Neutrophil (primary cell): Measurements from ENCODE around the gene TTLL5.

Experiments
- H3K27ac ChIP-seq: fragments of 200-600 bp; sonication (generic); 2 replicates; pipeline ENCODE4 v1.5.1; 2016; ENCODE audit warnings: mild to moderate bottlenecking, moderate library complexity
- H3K27me3 ChIP-seq: fragments of 200-600 bp; sonication (generic); 2 replicates; pipeline ENCODE4 v1.6.0; 2016; ENCODE audit warnings: mild to moderate bottlenecking
- H3K36me3 ChIP-seq: fragments of 200-600 bp; sonication (generic); 2 replicates; pipeline ENCODE4 v1.5.1; 2017
- H3K4me1 ChIP-seq, 2 experiments: fragments of 200-600 bp in 1 of 2; sonication (generic) in 1 of 2; 1 replicate in 1 of 2; 2 replicates in 1 of 2; pipeline versions ENCODE4 v1.5.1 to v1.6.1; 2013 to 2016; ENCODE audit warnings: low read depth in 1 of 2, low read length in 1 of 2, mild to moderate bottlenecking in 1 of 2, moderate library complexity in 1 of 2; ENCODE audit not compliant: control insufficient read depth in 1 of 2, insufficient read depth in 1 of 2
- H3K4me3 ChIP-seq, 2 experiments: fragments of 200-600 bp in 1 of 2; sonication (generic) in 1 of 2; 1 replicate in 1 of 2; 2 replicates in 1 of 2; pipeline ENCODE4 v1.5.1; 2013 to 2016; ENCODE audit warnings: low read depth in 1 of 2, low read length in 1 of 2, mild to moderate bottlenecking in 1 of 2, moderate library complexity in 1 of 2
- H3K9me3 ChIP-seq: fragments of 200-600 bp; sonication (generic); 2 replicates; pipeline ENCODE4 v1.5.1; 2016
- CTCF ChIP-seq: fragments of 200-600 bp; sonication (generic); IDR thresholded peaks from 2 replicates; pipeline ENCODE4 v1.5.1; 2016; ENCODE audit warnings: antibody characterized with exemption

TTLL5 gene

GRCh38 chr14:75700295-75700694 lies 39.2 kb downstream of the TTLL5 start:
- Histone ChIP-seq H3K4me3 (no peak overlapping the region), H3K9me3 (no peaks in the 10 kb centered on the region), H3K36me3 (no peaks in the 10 kb centered on the region), H3K27ac (no peak overlapping the region), H3K27me3 (no peaks in the 10 kb centered on the region), H3K4me1 (peaks cover 9 to 15% of the 10 kb centered on the region in 2 experiments)
- no peak for TF ChIP-seq CTCF

- no peaks in the 10 kb centered on the region for H3K9me3 ChIP-seq
- no peaks in the 10 kb centered on the region for H3K36me3 ChIP-seq
- H3K27ac ChIP-seq: no peak overlapping the region
- no peaks in the 10 kb centered on the region for H3K27me3 ChIP-seq
- H3K4me3 ChIP-seq: no peak overlapping the region
- TF ChIP-seq CTCF: no peak
- H3K4me1 ChIP-seq: peaks cover 9 to 15% of the 10 kb centered on the region in 2 experiments
Observed at GRCh38 chr14:75702122-75702521, 41.1 kb downstream of the TTLL5 start.

- no peak for TF ChIP-seq CTCF
- no peaks in the 10 kb centered on the region for H3K27me3 ChIP-seq
- no peaks in the 10 kb centered on the region for H3K36me3 ChIP-seq
- no peaks in the 10 kb centered on the region for H3K9me3 ChIP-seq
- no peak overlapping the region for H3K4me3 ChIP-seq
- H3K27ac ChIP-seq: no peak overlapping the region
- H3K4me1 ChIP-seq: peaks cover 9 to 15% of the 10 kb centered on the region in 2 experiments
Observed at GRCh38 chr14:75702616-75703261, 41.7 kb downstream of the TTLL5 start.

- Histone ChIP-seq H3K4me1 (peaks cover 9 to 15% of the 10 kb centered on the region in 2 experiments), H3K4me3 (no peak overlapping the region), H3K36me3 (no peaks in the 10 kb centered on the region), H3K9me3 (no peaks in the 10 kb centered on the region), H3K27ac (no peak overlapping the region), H3K27me3 (no peaks in the 10 kb centered on the region)
- TF ChIP-seq CTCF: no peak
Observed at GRCh38 chr14:75703467-75703866, 42.4 kb downstream of the TTLL5 start.

- TF ChIP-seq CTCF: no peak
- Histone ChIP-seq H3K27ac (no peak overlapping the region), H3K9me3 (no peaks in the 10 kb centered on the region), H3K4me1 (peaks cover 9 to 15% of the 10 kb centered on the region in 2 experiments), H3K27me3 (no peaks in the 10 kb centered on the region), H3K4me3 (no peak overlapping the region), H3K36me3 (no peaks in the 10 kb centered on the region)
Observed at GRCh38 chr14:75705014-75705413, 44.0 kb downstream of the TTLL5 start.
